ENCODE results near the gene MCEE.
"Not testable (repeated sequence)": the region's sequence is repeated elsewhere in the genome, so short reads cannot be mapped to it uniquely, and the experiment has no call there.

Gene MCEE

GRCh38 chr2:71091808-71092207 is 38.2 kb downstream of the MCEE start:
- H3K27ac Mint-ChIP-seq (ENCODE audit: low read depth); DNase-seq (ENCODE audit: low spot score in 2 of 2); H3K9me3 Mint-ChIP-seq; H3K4me3 Mint-ChIP-seq; H3K36me3 Mint-ChIP-seq (ENCODE audit: insufficient read depth); ATAC-seq (replicated peaks; ENCODE audit: extremely low read depth, poor library complexity, severe bottlenecking); H3K4me1 Mint-ChIP-seq: not testable (repeated sequence)
- H3K27me3 Mint-ChIP-seq, result peaks cover 43% of the 10 kb centered on the region

- not testable (repeated sequence) for H3K9me3 Mint-ChIP-seq
Observed at GRCh38 chr2:71089475-71089874, 40.6 kb downstream of the MCEE start.

GRCh38 chr2:71085325-71086003 is 44.6 kb downstream of the MCEE start:
- not testable (repeated sequence) for H3K27ac Mint-ChIP-seq (ENCODE audit: low read depth); ATAC-seq (replicated peaks; ENCODE audit: extremely low read depth, poor library complexity, severe bottlenecking); DNase-seq (ENCODE audit: low spot score in 2 of 2); H3K36me3 Mint-ChIP-seq (ENCODE audit: insufficient read depth); H3K4me3 Mint-ChIP-seq; H3K9me3 Mint-ChIP-seq
- H3K27me3 Mint-ChIP-seq, result peaks cover 56% of the 10 kb centered on the region
- peaks cover 13% of the 10 kb centered on the region for H3K4me1 Mint-ChIP-seq

More at GRCh38 chr2:71089475-71089874, 40.6 kb downstream of the MCEE start:
- not testable (repeated sequence) for H3K36me3 Mint-ChIP-seq (ENCODE audit: insufficient read depth); H3K4me3 Mint-ChIP-seq; H3K27ac Mint-ChIP-seq (ENCODE audit: low read depth); ATAC-seq (replicated peaks; ENCODE audit: extremely low read depth, poor library complexity, severe bottlenecking); H3K4me1 Mint-ChIP-seq; DNase-seq (ENCODE audit: low spot score in 2 of 2)
- peaks cover 55% of the 10 kb centered on the region for H3K27me3 Mint-ChIP-seq

DNA sequence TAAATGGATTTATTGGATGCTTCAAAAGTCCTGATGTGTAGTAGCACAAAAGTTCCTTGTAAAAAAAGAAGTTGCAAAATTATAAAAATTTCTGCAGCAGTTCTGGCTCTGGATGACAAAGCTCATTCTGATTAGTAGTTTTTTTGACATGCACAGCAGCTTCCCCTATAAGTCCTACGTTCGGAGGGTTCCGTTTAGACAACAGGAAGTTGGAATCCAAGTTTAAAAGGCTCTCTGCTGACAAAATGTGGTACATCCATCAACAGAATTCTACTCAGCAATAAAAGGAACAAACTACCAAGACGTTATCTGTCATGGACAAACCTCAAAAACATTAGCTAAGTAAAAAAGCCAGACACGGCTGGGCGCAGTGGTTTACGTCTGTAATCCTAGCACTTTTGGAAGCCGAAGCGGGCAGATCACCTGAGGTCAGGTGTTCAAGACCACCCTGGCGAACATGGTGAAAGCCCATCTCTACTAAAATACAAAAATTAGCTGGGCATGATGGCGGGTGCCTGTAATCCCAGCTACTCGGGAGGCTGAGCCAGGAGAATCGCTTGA is 46.2 kb downstream of the MCEE start:
- Mint-ChIP-seq H3K4me1 (peaks cover 13% of the 10 kb centered on the region), H3K27me3 (peaks cover 39% of the 10 kb centered on the region)
- H3K9me3 Mint-ChIP-seq; H3K4me3 Mint-ChIP-seq; H3K36me3 Mint-ChIP-seq (ENCODE audit: insufficient read depth); DNase-seq (ENCODE audit: low spot score in 2 of 2); H3K27ac Mint-ChIP-seq (ENCODE audit: low read depth): not testable (repeated sequence)
- ATAC-seq (replicated peaks; ENCODE audit: extremely low read depth, poor library complexity, severe bottlenecking), result peak; percentile 28

GRCh38 chr2:71083297-71083696 is 46.7 kb downstream of the MCEE start:
- not testable (repeated sequence) for H3K9me3 Mint-ChIP-seq; H3K27ac Mint-ChIP-seq (ENCODE audit: low read depth)

GRCh38 chr2:71082402-71083252 is 47.4 kb downstream of the MCEE start:
- H3K4me1 Mint-ChIP-seq, result peaks cover 13% of the 10 kb centered on the region
- H3K9me3 Mint-ChIP-seq, result no peaks in the 10 kb centered on the region
- ATAC-seq (replicated peaks; ENCODE audit: extremely low read depth, poor library complexity, severe bottlenecking) (peak; percentile 58), DNase-seq (ENCODE audit: low spot score in 2 of 2) (no peak)
- H3K27ac Mint-ChIP-seq (ENCODE audit: low read depth), result no peak overlapping the region
- peaks cover 27% of the 10 kb centered on the region for H3K27me3 Mint-ChIP-seq
- H3K4me3 Mint-ChIP-seq, result no peak overlapping the region
- H3K36me3 Mint-ChIP-seq (ENCODE audit: insufficient read depth), result peaks cover 9% of the 10 kb centered on the region

More at GRCh38 chr2:71083297-71083696, 46.7 kb downstream of the MCEE start:
- ATAC-seq (replicated peaks; ENCODE audit: extremely low read depth, poor library complexity, severe bottlenecking); H3K4me3 Mint-ChIP-seq; H3K36me3 Mint-ChIP-seq (ENCODE audit: insufficient read depth); DNase-seq (ENCODE audit: low spot score in 2 of 2): not testable (repeated sequence)
- Mint-ChIP-seq H3K4me1 (peaks cover 13% of the 10 kb centered on the region), H3K27me3 (peaks cover 34% of the 10 kb centered on the region)

DNA sequence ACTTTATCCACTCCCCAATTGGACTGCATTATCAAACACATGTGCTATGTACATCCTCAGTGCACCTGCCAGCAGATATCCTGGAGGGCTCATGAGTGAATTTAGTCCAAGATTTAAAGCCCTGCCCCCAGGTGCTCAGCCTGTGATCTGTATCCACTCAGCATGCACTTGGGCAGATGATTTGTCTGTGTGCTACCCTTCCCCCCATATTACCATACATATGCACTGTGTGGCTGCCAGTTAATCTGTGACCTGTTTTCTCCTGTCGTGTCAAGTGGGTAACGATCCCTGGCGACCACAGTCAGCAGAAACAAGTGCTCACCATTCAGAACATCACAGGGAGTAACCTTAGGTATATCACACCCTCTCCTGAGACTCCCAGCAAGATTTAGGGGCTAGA is 51.4 kb downstream of the MCEE start:
- H3K4me1 Mint-ChIP-seq, result peaks cover 14% of the 10 kb centered on the region
- H3K36me3 Mint-ChIP-seq (ENCODE audit: insufficient read depth), result peaks cover 27% of the 10 kb centered on the region
- H3K4me3 Mint-ChIP-seq, result no peak overlapping the region
- no peaks in the 10 kb centered on the region for H3K27me3 Mint-ChIP-seq
- H3K27ac Mint-ChIP-seq (ENCODE audit: low read depth), result no peak overlapping the region
- DNase-seq (ENCODE audit: low spot score in 2 of 2), result no peak
- no peaks in the 10 kb centered on the region for H3K9me3 Mint-ChIP-seq
- ATAC-seq (replicated peaks; ENCODE audit: extremely low read depth, poor library complexity, severe bottlenecking), result no peak

DNA sequence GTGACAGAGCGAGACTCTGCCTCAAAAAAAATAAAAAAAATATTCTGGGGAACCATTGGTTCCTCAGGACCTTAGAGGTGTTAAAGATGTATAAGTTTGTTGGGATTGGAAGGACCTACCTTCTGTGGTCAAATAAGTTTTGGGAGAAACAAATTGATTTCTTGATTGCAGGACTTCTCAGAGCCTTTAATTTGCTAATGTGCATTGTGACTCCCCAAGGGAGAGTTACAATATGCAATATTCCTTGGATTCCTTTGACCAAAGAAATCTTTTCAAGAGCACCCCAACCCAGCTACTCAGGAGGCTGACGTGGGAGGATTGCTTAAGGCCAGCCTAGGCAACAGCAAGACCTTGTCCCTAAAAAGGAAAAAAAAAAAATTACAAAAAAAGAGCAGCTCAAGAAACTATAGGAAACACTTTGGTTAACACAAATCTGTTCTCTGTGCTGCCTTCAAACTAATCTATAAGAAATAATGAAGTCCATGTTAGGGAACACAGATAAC is 55.1 kb downstream of the MCEE start:
- Mint-ChIP-seq H3K4me3 (no peak overlapping the region), H3K27ac (ENCODE audit: low read depth) (peak overlapping the region; percentile 82), H3K27me3 (no peaks in the 10 kb centered on the region), H3K36me3 (ENCODE audit: insufficient read depth) (peaks cover 37% of the 10 kb centered on the region), H3K9me3 (no peaks in the 10 kb centered on the region), H3K4me1 (peaks cover 40% of the 10 kb centered on the region)
- no peak for DNase-seq (ENCODE audit: low spot score in 2 of 2)
- no peak for ATAC-seq (replicated peaks; ENCODE audit: extremely low read depth, poor library complexity, severe bottlenecking)

GRCh38 chr2:71073475-71073874 is 56.6 kb downstream of the MCEE start:
- Mint-ChIP-seq H3K27ac (ENCODE audit: low read depth) (peak overlapping the region; percentile 82), H3K9me3 (no peaks in the 10 kb centered on the region), H3K27me3 (no peaks in the 10 kb centered on the region), H3K4me3 (no peak overlapping the region), H3K36me3 (ENCODE audit: insufficient read depth) (peaks cover 38% of the 10 kb centered on the region), H3K4me1 (peaks cover 54% of the 10 kb centered on the region)
- DNase-seq (ENCODE audit: low spot score in 2 of 2) (no peak), ATAC-seq (replicated peaks; ENCODE audit: extremely low read depth, poor library complexity, severe bottlenecking) (no peak)

- H3K4me1 Mint-ChIP-seq, result peaks cover 62% of the 10 kb centered on the region
- H3K9me3 Mint-ChIP-seq, result no peaks in the 10 kb centered on the region
- ATAC-seq (replicated peaks; ENCODE audit: extremely low read depth, poor library complexity, severe bottlenecking) (no peak), DNase-seq (ENCODE audit: low spot score in 2 of 2) (no peak)
- no peak overlapping the region for H3K4me3 Mint-ChIP-seq
- H3K27ac Mint-ChIP-seq (ENCODE audit: low read depth), result peak overlapping the region; percentile 92
- H3K27me3 Mint-ChIP-seq, result no peaks in the 10 kb centered on the region
- peaks cover 42% of the 10 kb centered on the region for H3K36me3 Mint-ChIP-seq (ENCODE audit: insufficient read depth)
Observed at GRCh38 chr2:71072492-71072891, 57.5 kb downstream of the MCEE start.

GRCh38 chr2:71071681-71072398 is 58.2 kb downstream of the MCEE start:
- peak overlapping the region; percentile 55 for H3K4me3 Mint-ChIP-seq
- no peaks in the 10 kb centered on the region for H3K27me3 Mint-ChIP-seq
- ATAC-seq (replicated peaks; ENCODE audit: extremely low read depth, poor library complexity, severe bottlenecking) (peak; percentile 11), DNase-seq (ENCODE audit: low spot score in 2 of 2) (peak in 1 of 2 donors; percentile 18)
- H3K9me3 Mint-ChIP-seq, result no peaks in the 10 kb centered on the region
- H3K36me3 Mint-ChIP-seq (ENCODE audit: insufficient read depth), result peaks cover 36% of the 10 kb centered on the region
- H3K4me1 Mint-ChIP-seq, result peaks cover 66% of the 10 kb centered on the region
- peak overlapping the region; percentile 92 for H3K27ac Mint-ChIP-seq (ENCODE audit: low read depth)
